ENCODE measurements around the gene PRR19.

Gene PRR19

DNA sequence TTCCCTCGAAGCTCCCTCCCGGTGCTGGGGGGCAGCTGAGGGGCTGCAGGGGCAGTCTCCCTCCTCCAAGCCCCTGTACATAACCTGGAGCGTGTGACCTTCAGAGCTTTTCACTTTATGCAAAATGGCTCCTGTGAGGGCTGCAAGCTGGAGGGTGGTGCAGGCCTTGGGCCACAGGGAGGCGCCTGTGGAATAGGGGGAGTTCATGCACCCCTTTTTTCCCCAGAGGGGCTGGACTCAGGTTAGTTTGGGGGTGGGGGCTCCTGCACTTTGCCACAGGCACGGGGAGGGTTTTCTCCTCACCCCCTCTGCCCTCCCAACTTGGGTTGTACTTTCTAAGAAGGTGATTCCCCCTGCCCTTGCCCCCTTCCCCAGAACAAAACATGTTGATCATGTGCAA is 6.6 kb upstream of the PRR19 start:
- DNase-seq (ENCODE audit: low read depth), result no peak

DNA sequence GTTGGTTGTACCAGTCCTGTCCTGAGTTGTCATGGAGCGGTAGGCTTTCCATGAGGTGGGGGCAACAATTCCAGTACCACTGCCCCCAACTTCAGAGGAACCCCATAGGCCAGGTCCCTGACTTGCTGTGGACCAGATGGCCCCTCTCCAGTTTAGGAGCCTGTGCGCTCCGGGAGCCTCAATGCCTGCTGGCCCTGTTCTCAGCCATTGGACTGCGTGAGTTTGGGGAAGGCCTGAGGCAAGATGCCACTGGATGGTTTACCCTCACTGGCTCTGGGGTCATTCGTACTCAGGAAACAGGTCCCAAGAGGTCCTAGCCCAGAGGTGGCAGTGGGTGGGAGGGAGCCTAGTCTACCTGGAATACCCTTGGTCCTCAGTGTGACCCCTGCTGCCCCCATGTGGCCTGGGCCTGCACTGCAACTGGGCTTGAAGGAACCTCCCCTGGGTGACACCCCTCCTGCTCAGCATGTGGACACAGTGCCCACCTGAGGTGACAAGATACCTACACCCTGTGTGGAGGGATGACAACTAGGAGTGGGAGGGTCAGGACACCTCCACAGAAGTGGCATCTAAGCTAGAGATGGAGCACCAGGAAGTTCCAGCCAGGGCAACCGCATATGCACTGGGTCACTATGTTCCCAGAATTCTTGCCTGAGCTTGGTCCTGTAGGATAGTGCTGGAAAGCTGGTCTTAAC is 6.0 kb upstream of the PRR19 start:
- DNase-seq (ENCODE audit: low read depth), result no peak

DNA sequence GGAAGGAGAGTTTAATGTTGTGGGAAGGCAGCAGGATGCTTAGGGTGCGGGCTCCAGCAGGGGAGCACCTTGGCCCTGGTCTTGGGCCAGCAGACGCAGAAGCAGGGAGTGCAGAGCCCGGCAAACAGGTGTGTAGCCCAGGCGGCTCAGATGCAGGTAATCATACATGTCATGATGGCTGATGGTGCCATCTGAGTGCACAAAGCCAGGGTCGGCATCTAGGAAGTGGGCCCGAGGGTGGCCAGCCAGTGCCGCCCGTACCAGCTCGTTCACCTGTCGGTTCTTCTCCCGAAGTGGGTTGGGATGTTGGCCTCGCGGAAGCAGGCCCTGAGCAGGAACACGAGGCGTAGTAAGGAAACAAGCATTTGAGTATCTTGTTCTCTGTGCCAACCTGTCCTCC is 4.9 kb upstream of the PRR19 start:
- no peak for DNase-seq (ENCODE audit: low read depth)

DNA sequence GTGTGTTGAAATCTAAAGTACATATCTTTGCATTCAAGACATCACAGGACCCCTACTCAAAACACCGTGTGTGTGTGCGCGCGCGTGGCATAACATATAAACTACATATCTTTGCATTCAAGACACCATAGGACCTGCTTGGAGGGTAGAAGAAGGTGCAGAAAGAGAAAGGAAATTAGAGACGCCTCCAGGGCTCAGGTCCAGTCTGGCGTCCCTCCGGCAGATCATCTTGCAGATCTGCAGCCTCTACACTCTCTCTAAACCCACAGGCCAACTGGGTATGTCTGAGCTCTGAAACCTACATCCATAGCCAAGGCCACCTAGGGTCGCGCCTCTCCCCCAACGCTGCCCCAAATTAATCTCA is 1.2 kb downstream of the PRR19 start:
- DNase-seq (ENCODE audit: low read depth), result no peak

DNA sequence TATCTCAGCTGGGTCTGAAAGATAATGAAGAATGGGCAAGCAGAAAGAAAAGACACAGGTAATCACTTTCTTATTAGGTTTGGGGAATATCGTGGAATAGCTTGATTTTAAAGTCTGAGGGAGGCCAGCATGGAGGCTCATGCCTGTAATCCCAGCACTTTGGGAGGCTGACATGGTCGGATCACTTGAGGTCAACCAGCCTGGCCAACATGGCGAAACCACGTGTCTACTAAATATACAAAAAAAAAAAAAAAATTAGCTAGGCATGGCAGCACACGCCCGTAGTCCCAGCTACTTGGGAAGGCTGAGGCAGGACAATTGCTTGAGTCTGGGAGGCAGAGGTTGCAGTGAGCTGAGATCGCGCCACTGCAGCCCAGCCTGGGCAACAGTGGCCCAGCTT is 1.9 kb downstream of the PRR19 start:
- no peak for DNase-seq (ENCODE audit: low read depth)

DNA sequence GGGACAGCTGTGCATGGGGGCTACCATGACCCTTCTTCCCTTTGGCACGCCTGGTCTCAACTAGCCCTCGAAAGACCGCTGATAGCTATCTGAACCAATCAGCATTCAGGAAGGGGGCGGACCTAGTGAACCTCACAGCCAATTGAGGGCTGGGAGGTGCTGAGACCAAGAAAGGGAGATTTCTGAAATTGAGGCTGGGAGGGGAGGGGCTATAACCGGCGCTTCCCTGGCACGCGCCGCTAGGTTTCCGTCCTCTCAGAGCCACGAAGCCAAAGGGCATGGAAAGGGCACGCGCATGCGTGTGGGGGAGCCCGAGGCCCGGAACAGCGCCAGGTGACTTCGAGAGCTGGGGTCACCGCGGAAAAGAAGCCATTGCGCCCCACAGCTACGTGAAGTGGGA is 4.7 kb downstream of the PRR19 start:
- no peak for DNase-seq (ENCODE audit: low read depth)

DNA sequence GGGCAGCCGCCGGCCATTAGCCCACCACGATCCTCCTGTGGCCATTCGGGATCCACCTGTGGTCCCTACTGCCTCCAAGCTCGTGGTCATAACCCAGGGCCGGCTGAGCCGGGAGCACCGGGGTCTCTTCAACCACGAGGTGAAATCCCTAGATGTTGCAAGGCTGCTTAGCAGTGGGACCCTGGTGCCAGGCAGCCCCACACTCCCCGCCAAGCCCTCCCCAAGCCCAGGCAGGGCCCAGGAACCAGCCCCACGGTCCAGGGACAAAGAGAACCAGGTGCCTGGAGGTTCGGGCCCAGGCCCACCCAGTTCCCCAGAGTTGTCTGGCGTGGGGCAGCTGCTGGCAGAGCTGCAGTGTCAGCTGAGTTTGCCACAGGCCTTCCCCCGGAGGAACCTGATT is 7.8 kb downstream of the PRR19 start:
- no peak for DNase-seq (ENCODE audit: low read depth)

DNA sequence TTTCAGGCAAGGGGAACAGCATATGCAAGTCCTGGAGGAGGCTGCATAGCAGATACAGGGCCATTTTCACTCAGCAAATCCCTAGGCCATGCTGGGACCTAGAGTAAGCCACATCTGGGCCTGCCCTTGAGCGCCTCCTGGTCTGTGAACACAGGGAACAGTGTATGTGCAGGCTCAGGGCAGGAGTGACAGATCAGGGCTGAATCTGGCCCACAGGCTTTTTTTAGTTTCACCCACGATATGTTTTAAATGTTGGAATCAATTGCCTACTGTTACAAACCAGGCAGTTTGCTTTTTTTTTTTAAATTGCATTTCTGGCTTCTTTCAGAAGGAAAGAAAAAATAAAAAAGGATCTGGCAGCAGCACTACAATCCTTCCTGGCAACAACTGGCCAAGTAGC is 9.7 kb downstream of the PRR19 start:
- no peak for DNase-seq (ENCODE audit: low read depth)

DNA sequence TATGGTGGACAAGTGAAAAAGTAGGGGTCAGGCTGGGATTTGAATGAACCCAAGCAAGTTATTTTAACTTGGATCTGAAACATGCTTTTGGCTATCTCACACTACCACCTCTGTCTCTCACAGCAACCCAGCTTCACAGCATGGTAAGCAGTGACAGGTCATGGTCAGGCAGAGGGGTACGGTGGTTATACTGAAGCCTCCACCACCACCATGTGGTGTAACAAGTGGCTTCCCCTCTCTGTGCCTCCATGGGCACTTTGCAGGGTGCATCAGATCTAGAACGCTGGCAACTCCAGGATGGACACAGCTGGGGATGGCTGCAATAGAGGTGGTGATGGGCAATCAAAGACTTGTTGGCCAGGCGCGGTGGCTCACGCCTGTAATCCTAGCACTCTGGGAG is 10.4 kb downstream of the PRR19 start:
- DNase-seq (ENCODE audit: low read depth), result no peak

DNA sequence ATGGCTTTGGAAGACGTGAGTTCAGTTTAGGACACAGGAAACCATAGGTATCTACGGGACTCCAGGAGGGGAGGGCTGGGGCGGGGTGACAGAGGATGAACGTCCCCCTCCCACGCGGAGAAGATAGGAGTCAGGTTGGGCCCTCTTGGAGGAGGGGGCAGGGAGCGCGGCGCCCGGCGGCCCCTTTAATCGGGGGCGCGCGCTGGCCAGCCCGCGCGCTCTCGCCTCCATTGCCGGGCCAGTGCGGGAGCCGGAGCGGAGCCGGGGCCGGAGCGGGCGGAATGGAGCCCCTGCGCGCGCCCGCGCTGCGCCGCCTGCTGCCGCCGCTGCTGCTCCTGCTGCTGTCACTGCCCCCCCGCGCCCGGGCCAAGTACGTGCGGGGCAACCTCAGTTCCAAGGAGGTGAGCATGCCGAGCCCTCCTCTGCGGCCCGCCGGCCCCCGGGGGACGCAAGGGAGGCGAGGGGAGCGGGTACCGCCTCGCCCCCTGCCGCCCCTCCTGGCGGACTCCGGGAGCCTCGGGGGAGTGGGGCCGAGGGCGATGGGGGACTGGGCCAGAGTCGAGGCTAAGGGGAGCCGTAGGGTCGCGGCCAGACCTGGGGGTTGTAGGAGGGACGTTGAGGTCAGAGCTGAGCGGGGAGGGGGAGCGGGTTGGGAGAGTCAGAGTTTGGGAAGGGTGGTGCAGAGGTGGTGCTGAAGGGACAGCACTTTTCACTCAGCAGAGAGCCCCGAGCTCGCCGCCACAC is 11.3 kb downstream of the PRR19 start, which contains the start of gene TMEM145:
TMEM145 (plus strand) TSS at position 214 of the 744 bp plus-strand sequence; CDS start at position 282, 68 bp downstream.
- DNase-seq (ENCODE audit: low read depth), result no peak

DNA sequence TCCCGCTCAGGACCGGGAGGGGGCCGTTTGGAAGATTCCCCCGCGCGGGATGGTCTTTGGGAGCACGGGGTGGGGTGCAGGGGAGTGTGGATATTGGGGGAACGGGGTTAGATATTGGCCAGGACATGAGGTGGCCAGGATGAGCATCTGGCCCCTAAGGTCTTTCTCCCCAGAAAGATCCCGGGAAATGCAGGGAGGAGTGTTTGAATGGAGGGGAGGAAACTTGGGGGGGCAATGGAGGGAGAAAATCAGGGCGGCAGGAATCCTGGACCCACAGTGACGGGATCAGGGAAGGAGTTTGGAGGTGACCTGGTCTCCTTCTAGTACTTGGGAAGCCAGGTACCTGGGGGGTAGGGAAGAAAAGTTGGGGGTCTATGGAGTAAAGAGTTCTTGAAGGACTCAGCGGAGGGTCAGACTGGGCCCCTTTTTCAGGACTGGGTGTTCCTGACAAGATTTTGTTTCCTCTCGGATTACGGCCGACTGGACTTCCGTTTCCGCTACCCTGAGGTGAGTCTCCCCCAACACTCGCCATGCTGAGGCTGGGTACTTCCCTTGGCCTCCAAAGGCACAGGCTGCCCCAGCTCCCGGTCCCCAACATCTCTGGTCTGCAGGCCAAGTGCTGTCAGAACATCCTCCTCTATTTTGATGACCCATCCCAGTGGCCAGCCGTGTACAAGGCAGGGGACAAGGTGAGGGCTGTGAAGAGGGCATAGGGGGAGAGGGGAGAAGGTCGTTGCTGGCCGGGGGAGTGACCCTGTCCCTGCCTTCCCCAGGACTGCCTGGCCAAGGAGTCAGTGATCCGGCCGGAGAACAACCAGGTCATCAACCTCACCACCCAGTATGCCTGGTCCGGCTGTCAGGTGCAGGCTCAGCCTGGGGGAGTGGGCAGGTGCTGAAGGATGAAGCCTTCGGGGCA is 12.2 kb downstream of the PRR19 start:
- DNase-seq (ENCODE audit: low read depth), result no peak

DNA sequence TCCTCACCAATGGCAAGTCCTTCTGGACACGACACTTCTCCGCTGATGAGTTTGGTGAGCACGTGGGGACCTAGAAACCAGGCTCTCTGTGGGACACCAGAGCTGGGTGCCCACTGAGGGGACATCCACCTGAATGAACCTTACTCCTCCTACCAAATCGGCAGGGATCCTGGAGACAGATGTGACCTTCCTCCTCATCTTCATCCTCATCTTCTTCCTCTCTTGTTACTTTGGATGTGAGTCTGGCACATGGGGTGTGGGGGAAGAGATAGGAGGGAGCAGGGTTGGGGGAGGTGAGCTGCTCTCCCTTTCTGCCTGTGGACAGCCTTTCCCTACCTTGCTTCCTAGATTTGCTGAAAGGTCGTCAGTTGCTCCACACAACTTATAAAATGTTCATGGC is 13.1 kb downstream of the PRR19 start:
- no peak for DNase-seq (ENCODE audit: low read depth)

DNA sequence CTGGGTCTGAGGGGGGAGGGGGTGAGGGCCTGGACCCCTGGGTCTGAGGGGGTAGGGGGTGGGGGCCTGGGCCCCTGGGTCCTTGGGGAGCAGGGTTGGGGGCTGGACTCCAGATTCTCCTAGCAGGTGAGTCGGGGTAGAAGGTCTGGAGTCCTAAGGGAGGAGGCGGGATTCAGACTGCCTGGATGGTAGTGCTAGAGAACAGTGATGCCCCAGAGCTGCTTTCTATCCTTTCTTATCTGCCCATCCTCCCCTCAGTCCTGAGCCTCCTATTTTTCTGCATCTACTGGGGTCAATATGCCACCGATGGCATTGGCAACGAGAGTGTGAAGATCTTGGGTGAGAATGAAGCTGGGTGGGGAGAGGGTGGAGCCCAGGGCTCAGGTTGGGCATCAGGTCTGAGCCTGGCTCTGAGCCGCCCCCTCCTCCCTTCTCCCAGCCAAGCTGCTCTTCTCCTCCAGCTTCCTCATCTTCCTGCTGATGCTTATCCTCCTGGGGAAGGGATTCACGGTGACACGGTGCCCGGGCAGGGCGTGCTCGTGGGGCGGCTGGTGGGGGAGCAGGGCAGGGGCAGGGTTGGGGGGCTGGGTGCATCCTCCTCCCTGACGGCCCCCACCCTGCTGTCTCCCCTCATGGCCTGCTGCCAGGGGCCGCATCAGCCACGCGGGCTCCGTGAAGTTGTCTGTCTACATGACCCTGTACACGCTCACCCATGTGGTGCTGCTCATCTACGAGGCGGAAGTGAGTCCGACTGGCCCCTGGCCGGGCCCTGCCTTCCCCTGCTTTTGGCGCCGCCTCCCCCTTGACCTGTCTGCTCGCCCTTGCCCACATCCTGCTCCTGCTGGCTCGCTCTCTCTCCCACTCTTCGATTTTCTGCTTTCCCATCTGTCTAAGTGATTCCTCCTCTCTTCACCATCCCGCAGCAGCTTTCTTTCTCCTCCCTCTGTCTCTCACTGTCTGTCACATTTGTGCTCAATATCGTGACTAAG is 14.6 kb downstream of the PRR19 start:
- no peak for DNase-seq (ENCODE audit: low read depth)

DNA sequence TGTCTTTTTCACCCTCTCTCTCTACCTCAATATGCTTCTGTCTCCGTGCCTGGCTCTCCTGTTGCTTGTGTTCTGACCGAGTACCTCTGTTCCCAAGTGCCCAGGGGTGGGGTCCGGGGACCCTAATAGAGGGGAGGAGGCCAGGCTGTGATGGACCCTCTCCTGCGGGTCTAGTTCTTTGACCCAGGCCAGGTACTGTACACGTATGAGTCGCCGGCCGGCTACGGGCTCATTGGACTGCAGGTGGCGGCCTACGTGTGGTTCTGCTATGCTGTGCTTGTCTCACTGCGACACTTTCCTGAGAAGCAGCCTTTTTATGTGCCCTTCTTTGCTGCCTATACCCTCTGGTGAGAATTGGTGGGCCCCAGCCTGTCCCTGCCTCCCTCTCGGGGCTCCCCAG is 15.6 kb downstream of the PRR19 start:
- DNase-seq (ENCODE audit: low read depth), result no peak

DNA sequence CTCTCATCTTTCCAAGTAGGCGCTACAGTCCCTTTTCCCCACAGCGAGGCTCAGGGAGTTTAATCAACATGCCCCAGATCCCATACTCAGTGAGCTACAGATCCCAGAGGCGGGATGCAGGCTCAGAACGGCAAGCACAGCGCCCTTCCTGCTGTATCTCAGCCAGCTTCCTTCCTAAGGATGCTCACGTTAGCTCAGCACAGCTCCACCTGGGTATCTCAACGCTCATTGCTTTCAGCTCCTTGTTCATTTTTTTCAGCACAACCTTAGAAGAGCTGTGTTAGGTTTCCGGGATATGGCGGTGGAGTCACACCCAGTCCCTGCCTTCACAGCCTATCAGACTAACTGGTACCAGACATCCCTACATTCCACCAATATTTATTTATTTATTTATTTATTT is 20.4 kb downstream of the PRR19 start:
- no peak for DNase-seq (ENCODE audit: low read depth)

DNA sequence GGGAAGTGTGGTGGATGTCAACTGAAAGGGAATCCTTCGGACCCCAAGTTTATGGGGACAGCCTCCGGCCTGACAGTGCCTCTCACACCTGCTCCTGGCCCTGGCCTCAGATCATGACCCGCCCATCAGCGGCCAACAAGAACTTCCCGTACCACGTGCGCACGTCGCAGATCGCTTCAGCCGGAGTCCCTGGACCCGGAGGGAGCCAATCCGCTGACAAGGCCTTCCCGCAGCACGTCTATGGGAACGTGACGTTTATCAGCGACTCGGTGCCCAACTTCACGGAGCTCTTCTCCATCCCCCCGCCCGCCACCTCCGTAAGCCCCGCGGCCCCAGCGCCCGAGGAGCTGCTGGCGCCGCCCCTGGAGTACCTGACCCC is 21.5 kb downstream of the PRR19 start:
- no peak for DNase-seq (ENCODE audit: low read depth)

DNA sequence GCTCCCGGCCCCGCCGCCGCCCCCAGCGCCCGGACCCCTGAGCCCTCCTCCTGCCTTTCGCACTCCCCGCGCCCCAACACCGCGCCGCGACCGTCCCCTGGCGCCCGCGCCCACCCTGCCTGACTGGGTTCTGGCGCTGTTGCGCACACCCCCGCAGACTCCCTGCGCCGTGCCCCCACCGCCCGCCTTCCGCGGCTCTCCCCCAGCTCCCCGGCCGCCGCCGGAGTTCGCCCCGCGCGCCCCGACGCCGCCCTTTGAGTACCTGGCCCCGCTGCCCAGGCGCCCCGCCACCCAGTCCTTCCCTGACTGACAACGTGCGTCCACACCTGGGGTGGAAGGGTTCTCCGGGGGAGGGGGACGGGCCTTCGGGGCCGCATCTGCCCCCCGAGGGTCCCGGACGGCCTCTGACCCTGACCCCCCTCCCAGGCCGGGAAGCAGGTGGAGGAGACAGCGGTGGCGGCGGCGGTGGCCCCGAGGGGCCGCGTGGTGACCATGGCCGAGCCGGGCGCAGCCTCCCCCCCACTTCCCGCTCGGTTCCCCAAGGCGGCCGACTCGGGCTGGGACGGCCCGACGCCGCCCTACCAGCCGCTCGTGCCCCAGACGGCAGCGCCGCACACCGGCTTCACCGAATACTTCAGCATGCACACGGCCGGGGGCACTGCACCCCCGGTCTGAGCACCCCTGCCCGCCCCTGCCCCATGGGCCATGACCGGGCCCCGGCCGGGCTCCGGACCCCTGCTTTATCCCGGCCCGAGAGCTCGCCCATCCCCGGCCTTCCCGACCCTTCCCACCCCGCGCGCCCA is 22.1 kb downstream of the PRR19 start:
- DNase-seq (ENCODE audit: low read depth), result no peak

DNA sequence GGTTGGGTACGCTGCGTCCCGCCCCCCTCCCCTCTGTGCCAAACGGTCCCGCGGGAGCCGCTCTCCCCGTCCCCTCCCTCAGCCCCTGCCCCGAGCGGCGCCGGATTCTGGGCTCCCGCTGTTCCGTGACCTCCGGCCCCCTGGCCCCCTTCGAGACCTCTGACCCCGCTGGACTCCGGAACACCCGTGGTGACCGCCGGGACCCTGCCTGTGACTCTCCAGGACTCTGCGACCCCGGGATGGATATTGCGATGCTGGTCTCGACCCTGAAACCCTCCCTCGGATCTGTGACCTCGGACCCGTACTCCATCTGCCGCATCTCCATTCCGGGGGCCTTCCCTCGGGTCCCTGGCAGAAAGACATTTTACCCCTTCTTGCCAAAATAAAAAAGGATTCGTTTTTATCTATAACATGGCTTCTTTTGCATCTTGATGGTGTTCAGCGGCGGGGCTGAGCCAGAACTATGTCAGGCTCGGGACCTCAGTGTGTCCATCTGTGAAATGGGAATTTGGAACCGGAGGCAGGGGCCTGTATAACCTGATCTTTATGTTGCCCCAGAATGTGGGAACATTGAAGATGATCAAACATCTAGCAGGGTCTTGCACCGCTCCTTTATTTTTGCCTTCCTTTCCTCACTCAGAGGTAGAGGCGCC is 22.8 kb downstream of the PRR19 start:
- no peak for DNase-seq (ENCODE audit: low read depth)

DNA sequence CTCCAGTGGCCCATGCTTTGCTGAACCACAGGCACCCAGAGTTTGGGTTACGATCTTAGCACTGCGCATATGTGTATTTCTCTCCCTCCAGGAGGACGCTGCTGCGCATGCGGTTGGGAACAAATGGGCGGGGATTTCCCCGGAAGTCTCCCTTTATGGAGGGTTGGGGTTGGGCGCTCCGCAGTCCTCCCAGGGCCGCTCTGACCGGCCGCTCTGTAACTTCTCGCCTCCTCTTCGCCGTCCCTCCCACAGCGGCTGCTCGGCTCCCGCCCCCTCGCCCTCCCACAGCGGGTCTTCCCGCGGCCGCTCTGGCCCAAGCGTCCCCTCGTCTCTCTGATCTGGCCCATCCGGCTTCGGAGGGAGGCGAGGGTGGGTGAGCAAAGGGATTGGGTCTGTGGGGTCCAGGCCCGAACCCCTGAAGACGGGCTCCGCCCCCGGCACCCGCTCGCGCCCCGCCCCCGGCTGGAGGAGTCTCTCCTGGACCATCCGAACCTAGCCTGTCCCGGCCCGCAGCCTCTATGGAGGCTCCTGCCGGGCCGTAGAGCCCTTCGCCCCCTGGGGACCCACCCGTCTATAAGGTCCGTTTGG is 23.5 kb downstream of the PRR19 start, which contains the start of gene MEGF8:
MEGF8 (plus strand) TSS at position 328 of the 588 bp plus-strand sequence. CDS start 609 bp downstream, outside the sequence.
- peak; percentile 98 for DNase-seq (ENCODE audit: low read depth)

Measured in GM04504 (cell line).